GM12865 (cell line): ENCODE results near the gene SSR4.

Experiments
- DNase-seq: peaks from one replicate; pipeline ENCODE4 v3.0.0; 2010; ENCODE audit warnings: low read depth
- H3K4me3 ChIP-seq: 2 replicates; pipeline ENCODE4 v1.5.1; 2011; ENCODE audit warnings: mild to moderate bottlenecking, low read depth, low read length, control low read depth
- TF ChIP-seq, protein P1 (sequence below): IDR thresholded peaks from 2 replicates; pipeline ENCODE4 v1.5.1; 2011; ENCODE audit warnings: low read length, control low read depth, low read depth, inconsistent platforms; ENCODE audit not compliant: insufficient read depth; ENCODE audit errors: missing control alignments

The SSR4 gene

DNA sequence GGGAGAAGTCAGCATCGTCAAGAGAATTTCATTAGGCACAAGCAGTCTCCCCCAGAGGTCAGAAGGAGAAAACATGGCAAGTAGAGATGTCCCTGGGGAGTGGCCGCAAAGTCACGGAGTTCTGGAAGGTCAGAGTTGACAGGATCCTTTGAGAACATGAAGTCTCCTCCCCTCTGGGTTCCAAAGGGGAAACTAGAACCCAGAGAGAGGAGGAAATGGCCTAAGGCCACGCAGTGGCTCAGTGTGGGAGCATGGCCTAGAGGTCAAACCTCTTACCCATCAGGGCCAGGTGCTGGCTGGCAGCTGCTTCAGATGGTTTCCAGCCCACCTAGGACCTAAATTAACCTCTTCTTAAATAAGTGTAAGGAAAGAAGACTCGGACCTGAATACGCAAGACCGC is 1.2 kb upstream of the SSR4 start:
- DNase-seq = peak; percentile 32
- TF ChIP-seq, protein P1, sequence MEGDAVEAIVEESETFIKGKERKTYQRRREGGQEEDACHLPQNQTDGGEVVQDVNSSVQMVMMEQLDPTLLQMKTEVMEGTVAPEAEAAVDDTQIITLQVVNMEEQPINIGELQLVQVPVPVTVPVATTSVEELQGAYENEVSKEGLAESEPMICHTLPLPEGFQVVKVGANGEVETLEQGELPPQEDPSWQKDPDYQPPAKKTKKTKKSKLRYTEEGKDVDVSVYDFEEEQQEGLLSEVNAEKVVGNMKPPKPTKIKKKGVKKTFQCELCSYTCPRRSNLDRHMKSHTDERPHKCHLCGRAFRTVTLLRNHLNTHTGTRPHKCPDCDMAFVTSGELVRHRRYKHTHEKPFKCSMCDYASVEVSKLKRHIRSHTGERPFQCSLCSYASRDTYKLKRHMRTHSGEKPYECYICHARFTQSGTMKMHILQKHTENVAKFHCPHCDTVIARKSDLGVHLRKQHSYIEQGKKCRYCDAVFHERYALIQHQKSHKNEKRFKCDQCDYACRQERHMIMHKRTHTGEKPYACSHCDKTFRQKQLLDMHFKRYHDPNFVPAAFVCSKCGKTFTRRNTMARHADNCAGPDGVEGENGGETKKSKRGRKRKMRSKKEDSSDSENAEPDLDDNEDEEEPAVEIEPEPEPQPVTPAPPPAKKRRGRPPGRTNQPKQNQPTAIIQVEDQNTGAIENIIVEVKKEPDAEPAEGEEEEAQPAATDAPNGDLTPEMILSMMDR = no peak
- peak overlapping the region; percentile 89 for H3K4me3 ChIP-seq

GRCh38 chrX:153794897-153795816 is 689 bp downstream of the SSR4 start:
- peak overlapping the region; percentile 85 for H3K4me3 ChIP-seq
- TF ChIP-seq, protein P1 = no peak
- no peak for DNase-seq

DNA sequence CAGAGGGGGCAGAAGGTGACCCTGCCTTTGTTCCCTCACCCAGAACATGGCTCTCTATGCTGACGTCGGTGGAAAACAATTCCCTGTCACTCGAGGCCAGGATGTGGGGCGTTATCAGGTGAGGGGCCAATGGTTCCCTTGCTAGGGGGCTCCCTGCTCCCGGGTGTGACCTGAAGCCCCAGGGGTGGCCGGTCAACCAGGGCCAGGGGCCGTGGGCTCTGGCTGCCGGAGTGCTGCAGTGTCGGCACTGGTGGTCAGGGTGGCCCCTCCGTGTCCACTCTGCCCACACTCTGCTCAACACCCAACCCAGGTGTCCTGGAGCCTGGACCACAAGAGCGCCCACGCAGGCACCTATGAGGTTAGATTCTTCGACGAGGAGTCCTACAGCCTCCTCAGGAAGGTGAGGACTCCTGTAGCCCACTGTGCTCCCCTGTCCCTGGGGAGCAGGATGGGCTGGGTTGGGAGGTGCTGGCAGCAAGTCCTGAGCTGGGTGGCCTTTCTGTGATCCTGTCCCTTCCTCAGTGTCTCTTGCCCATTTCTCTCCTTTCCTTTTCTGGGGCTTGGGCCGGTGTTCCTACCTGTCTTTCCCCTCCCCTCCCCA is 3.0 kb downstream of the SSR4 start:
- H3K4me3 ChIP-seq = no peak overlapping the region
- TF ChIP-seq, protein P1 = no peak
- no peak for DNase-seq

DNA sequence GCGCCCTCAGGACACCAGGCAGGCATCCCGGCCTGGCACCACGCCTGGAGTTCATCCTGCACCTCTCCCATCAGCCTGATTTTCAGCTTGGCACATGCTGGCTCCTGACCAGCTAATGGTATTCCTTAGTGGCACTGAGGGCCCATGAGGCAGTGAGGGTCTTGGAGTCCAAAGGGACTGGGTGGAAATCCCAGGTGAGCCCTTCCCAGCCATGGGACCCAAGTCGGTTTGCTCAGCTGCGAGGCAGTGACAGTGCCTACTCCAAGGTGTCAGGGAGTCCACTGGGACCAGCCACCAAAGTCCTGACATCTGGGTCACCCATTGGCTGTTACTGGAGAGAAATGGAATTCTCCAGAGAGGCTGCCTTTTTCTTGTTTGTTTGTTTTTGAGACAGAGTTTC is 4.9 kb downstream of the SSR4 start:
- TF ChIP-seq, protein P1 = no peak
- H3K4me3 ChIP-seq = no peak overlapping the region
- DNase-seq = no peak

- no peak for DNase-seq
- H3K4me3 ChIP-seq = no peak overlapping the region
- TF ChIP-seq, protein P1 = no peak
Measured at GRCh38 chrX:153800177-153800722, 5.8 kb downstream of the SSR4 start.

GRCh38 chrX:153800746-153801145 is 6.3 kb downstream of the SSR4 start:
- no peak for DNase-seq
- no peak overlapping the region for H3K4me3 ChIP-seq

More at GRCh38 chrX:153800746-153801145, 6.3 kb downstream of the SSR4 start:
- TF ChIP-seq, protein P1 = no peak
